ENCODE data around the gene NAPEPLD.
A peak's percentile ranks its signal among the peaks of the same experiment; 100 is the strongest.
"Not testable (repeated sequence)": the region's sequence is repeated elsewhere in the genome, so short reads cannot be mapped to it uniquely, and the experiment has no call there.

NAPEPLD gene

GRCh38 chr7:103148994-103149807 is at the start of gene NAPEPLD:
Gene NAPEPLD (minus strand): TSS chr7:103149099. CDS start chr7:103128776, 20,323 bp downstream.
- Mint-ChIP-seq H3K4me3 (peak within 1 kb of the TSS; percentile 93), H3K27ac (peak within 1 kb of the TSS; percentile 94), H3K27me3 (no peaks in the 10 kb centered on the region), H3K4me1 (peaks cover 51% of the 10 kb centered on the region), H3K9me3 (no peaks in the 10 kb centered on the region), H3K36me3 (peaks cover 12% of the 10 kb centered on the region)
- peak; percentile 96 for ATAC-seq

- H3K36me3 Mint-ChIP-seq, H3K4me1 Mint-ChIP-seq, H3K9me3 Mint-ChIP-seq, H3K27ac Mint-ChIP-seq, H3K4me3 Mint-ChIP-seq, H3K27me3 Mint-ChIP-seq, ATAC-seq: not testable (repeated sequence)
These were observed 49.2 kb upstream of the NAPEPLD start for GRCh38 chr7:103198079-103198478.

- not testable (repeated sequence) for H3K27me3 Mint-ChIP-seq, H3K27ac Mint-ChIP-seq, ATAC-seq, H3K4me3 Mint-ChIP-seq, H3K4me1 Mint-ChIP-seq, H3K36me3 Mint-ChIP-seq, H3K9me3 Mint-ChIP-seq
These were observed 46.5 kb upstream of the NAPEPLD start for GRCh38 chr7:103195364-103195763.

GRCh38 chr7:103172415-103173146 is 23.7 kb upstream of the NAPEPLD start:
- peak; percentile 48 for ATAC-seq
- H3K36me3 Mint-ChIP-seq = not testable (repeated sequence)

GRCh38 chr7:103171695-103172414 is 23.0 kb upstream of the NAPEPLD start:
- not testable (repeated sequence) for H3K27ac Mint-ChIP-seq, H3K9me3 Mint-ChIP-seq, H3K4me1 Mint-ChIP-seq, H3K36me3 Mint-ChIP-seq, H3K4me3 Mint-ChIP-seq, H3K27me3 Mint-ChIP-seq, ATAC-seq

More at GRCh38 chr7:103172415-103173146, 23.7 kb upstream of the NAPEPLD start:
- H3K4me3 Mint-ChIP-seq, H3K27ac Mint-ChIP-seq, H3K4me1 Mint-ChIP-seq, H3K9me3 Mint-ChIP-seq, H3K27me3 Mint-ChIP-seq: not testable (repeated sequence)

GRCh38 chr7:103166921-103167544 is 18.1 kb upstream of the NAPEPLD start:
- H3K36me3 Mint-ChIP-seq, H3K4me1 Mint-ChIP-seq, H3K27ac Mint-ChIP-seq, H3K9me3 Mint-ChIP-seq, ATAC-seq, H3K27me3 Mint-ChIP-seq, H3K4me3 Mint-ChIP-seq: not testable (repeated sequence)

- H3K36me3 Mint-ChIP-seq, H3K4me3 Mint-ChIP-seq, ATAC-seq, H3K27me3 Mint-ChIP-seq, H3K9me3 Mint-ChIP-seq, H3K4me1 Mint-ChIP-seq, H3K27ac Mint-ChIP-seq: not testable (repeated sequence)
These were observed 14.4 kb upstream of the NAPEPLD start for GRCh38 chr7:103163087-103163825.

GRCh38 chr7:103162641-103163040 is 13.7 kb upstream of the NAPEPLD start:
- not testable (repeated sequence) for H3K27ac Mint-ChIP-seq, H3K4me3 Mint-ChIP-seq, H3K9me3 Mint-ChIP-seq, H3K4me1 Mint-ChIP-seq, H3K36me3 Mint-ChIP-seq, H3K27me3 Mint-ChIP-seq, ATAC-seq

- not testable (repeated sequence) for H3K27ac Mint-ChIP-seq, ATAC-seq
These were observed 13.2 kb upstream of the NAPEPLD start for GRCh38 chr7:103161998-103162616.

GRCh38 chr7:103159072-103159471 is 10.2 kb upstream of the NAPEPLD start:
- H3K27me3 Mint-ChIP-seq, H3K27ac Mint-ChIP-seq, H3K9me3 Mint-ChIP-seq, H3K36me3 Mint-ChIP-seq, H3K4me3 Mint-ChIP-seq, ATAC-seq: not testable (repeated sequence)
- H3K4me1 Mint-ChIP-seq = peaks cover 13% of the 10 kb centered on the region

More at GRCh38 chr7:103161998-103162616, 13.2 kb upstream of the NAPEPLD start:
- H3K27me3 Mint-ChIP-seq, H3K36me3 Mint-ChIP-seq, H3K9me3 Mint-ChIP-seq, H3K4me3 Mint-ChIP-seq, H3K4me1 Mint-ChIP-seq: not testable (repeated sequence)

GRCh38 chr7:103155331-103156024 is 6.6 kb upstream of the NAPEPLD start:
- ATAC-seq = peak; percentile 67
- H3K9me3 Mint-ChIP-seq, H3K27me3 Mint-ChIP-seq: not testable (repeated sequence)
- Mint-ChIP-seq H3K27ac (peak overlapping the region; percentile 74), H3K36me3 (peaks cover 12% of the 10 kb centered on the region), H3K4me1 (peaks cover 30% of the 10 kb centered on the region), H3K4me3 (peak overlapping the region; percentile 81)

- Mint-ChIP-seq H3K27me3 (no peaks in the 10 kb centered on the region), H3K4me3 (no peak overlapping the region), H3K9me3 (no peaks in the 10 kb centered on the region), H3K4me1 (peaks cover 36% of the 10 kb centered on the region), H3K36me3 (peaks cover 12% of the 10 kb centered on the region), H3K27ac (no peak overlapping the region)
- ATAC-seq = no peak
These were observed 5.1 kb upstream of the NAPEPLD start for GRCh38 chr7:103154042-103154441.

GRCh38 chr7:103152744-103153617 is 4.1 kb upstream of the NAPEPLD start:
- H3K27me3 Mint-ChIP-seq, H3K27ac Mint-ChIP-seq: not testable (repeated sequence)

More at GRCh38 chr7:103152744-103153617, 4.1 kb upstream of the NAPEPLD start:
- not testable (repeated sequence) for H3K9me3 Mint-ChIP-seq, ATAC-seq, H3K4me3 Mint-ChIP-seq
- Mint-ChIP-seq H3K36me3 (peaks cover 12% of the 10 kb centered on the region), H3K4me1 (peaks cover 40% of the 10 kb centered on the region)
